Occipital lobe (tissue), 2 donors: Measurements from ENCODE around the gene CPSF2. TPM values are rescaled to one million over a fixed set of nuclear protein-coding genes. Genes with fewer than 3 reads are reported as not detected.

Source experiments
- DNase-seq: peaks from one replicate; lab custom pipeline; 2025; lab: John Stamatoyannopoulos, UW
- total RNA-seq: library from RNA; depleted of rRNA; stranded (reverse); fragments of >200 nt; gene quantifications from one replicate; pipeline ENCODE4 v1.2.3, GENCODE V29; 2014

Gene CPSF2
- total RNA-seq = 19.3 TPM

GRCh38 chr14:92121670-92122350 is at the start of gene CPSF2, which contains the start of gene NDUFB1:
Gene CPSF2, plus strand, starts transcription at chr14:92121969. Its CDS starts 9,016 bp downstream, at chr14:92130985.
Gene NDUFB1, minus strand, starts transcription at chr14:92121706. Its CDS starts 4,069 bp downstream, at chr14:92117637.
- DNase-seq = peak; percentile 84

GRCh38 chr14:92074555-92074954 is 47.2 kb upstream of the CPSF2 start:
- DNase-seq = no peak

- no peak for DNase-seq
These were observed 33.3 kb upstream of the CPSF2 start for GRCh38 chr14:92088494-92088893.

GRCh38 chr14:92093320-92093719 is 28.4 kb upstream of the CPSF2 start:
- DNase-seq = no peak

- no peak for DNase-seq
These were observed 22.0 kb upstream of the CPSF2 start for GRCh38 chr14:92099802-92100201.

GRCh38 chr14:92103363-92103989 is 18.3 kb upstream of the CPSF2 start:
- no peak for DNase-seq

- DNase-seq = no peak
These were observed 16.5 kb upstream of the CPSF2 start for GRCh38 chr14:92105073-92105892.

GRCh38 chr14:92105893-92106142 is 16.0 kb upstream of the CPSF2 start:
- peak; percentile 58 for DNase-seq

- DNase-seq = peak; percentile 95
These were observed 15.4 kb upstream of the CPSF2 start, which contains the start of gene ATXN3 for GRCh38 chr14:92106143-92106926. Gene ATXN3, minus strand, starts transcription at chr14:92106582. Its CDS starts 30 bp downstream, at chr14:92106552.

GRCh38 chr14:92108345-92109254 is 13.2 kb upstream of the CPSF2 start:
- DNase-seq = peak; percentile 6

- DNase-seq = no peak
These were observed 12.3 kb upstream of the CPSF2 start for GRCh38 chr14:92109490-92109889.

GRCh38 chr14:92121207-92121669 is 531 bp upstream of the CPSF2 start:
- no peak for DNase-seq

GRCh38 chr14:92122351-92122677 is 545 bp downstream of the CPSF2 start:
- peak; percentile 67 for DNase-seq

- DNase-seq = no peak
These were observed 992 bp downstream of the CPSF2 start for GRCh38 chr14:92122761-92123160.

- no peak for DNase-seq
These were observed 12.7 kb downstream of the CPSF2 start for GRCh38 chr14:92134456-92134855.

GRCh38 chr14:92135269-92135668 is 13.5 kb downstream of the CPSF2 start:
- no peak for DNase-seq

- DNase-seq = no peak
These were observed 21.5 kb downstream of the CPSF2 start for GRCh38 chr14:92143309-92143708.

- DNase-seq = no peak
These were observed 22.2 kb downstream of the CPSF2 start for GRCh38 chr14:92143962-92144361.

- no peak for DNase-seq
These were observed 22.9 kb downstream of the CPSF2 start for GRCh38 chr14:92144708-92145107.

GRCh38 chr14:92153581-92153980 is 31.8 kb downstream of the CPSF2 start:
- no peak for DNase-seq
